ENCODE data around the gene CUTA.

Gene CUTA

GRCh38 chr6:33428966-33429749, 11.3 kb upstream of the CUTA start:
- Histone ChIP-seq H3K9me3 (ENCODE audit: control insufficient read depth, insufficient read depth, low read depth, low read length) (no peaks in the 10 kb centered on the region), H3K4me3 (ENCODE audit: low read depth, low read length) (peak overlapping the region; percentile 51; the same call in 1 of the 2 replicates), H3K4me1 (ENCODE audit: control insufficient read depth, insufficient read depth, low read length) (peaks cover 73% of the 10 kb centered on the region), H3K36me3 (ENCODE audit: control insufficient read depth, insufficient read depth, low read length) (peaks cover 9% of the 10 kb centered on the region), H3K27me3 (ENCODE audit: control insufficient read depth, insufficient read depth, low read length) (no peaks in the 10 kb centered on the region), H3K27ac (ENCODE audit: low read depth, low read length) (no peak overlapping the region), H3K9ac (ENCODE audit: low read length) (no peak overlapping the region)

GRCh38 chr6:33428224-33428965, 10.5 kb upstream of the CUTA start:
- H3K9ac ChIP-seq (ENCODE audit: low read length): peak overlapping the region; percentile 37
- no peaks in the 10 kb centered on the region for H3K9me3 ChIP-seq (ENCODE audit: control insufficient read depth, insufficient read depth, low read depth, low read length)
- H3K4me1 ChIP-seq (ENCODE audit: control insufficient read depth, insufficient read depth, low read length): peaks cover 67% of the 10 kb centered on the region
- no peaks in the 10 kb centered on the region for H3K27me3 ChIP-seq (ENCODE audit: control insufficient read depth, insufficient read depth, low read length)
- H3K27ac ChIP-seq (ENCODE audit: low read depth, low read length): no peak overlapping the region
- H3K36me3 ChIP-seq (ENCODE audit: control insufficient read depth, insufficient read depth, low read length): peaks cover 17% of the 10 kb centered on the region
- peak overlapping the region; percentile 51 for H3K4me3 ChIP-seq (ENCODE audit: low read depth, low read length)

GRCh38 chr6:33427585-33428223, 9.8 kb upstream of the CUTA start:
- Histone ChIP-seq H3K4me1 (ENCODE audit: control insufficient read depth, insufficient read depth, low read length) (peaks cover 60% of the 10 kb centered on the region), H3K27ac (ENCODE audit: low read depth, low read length) (no peak overlapping the region), H3K27me3 (ENCODE audit: control insufficient read depth, insufficient read depth, low read length) (no peaks in the 10 kb centered on the region), H3K9ac (ENCODE audit: low read length) (peak overlapping the region; percentile 49), H3K4me3 (ENCODE audit: low read depth, low read length) (peak overlapping the region; percentile 79), H3K36me3 (ENCODE audit: control insufficient read depth, insufficient read depth, low read length) (peaks cover 23% of the 10 kb centered on the region), H3K9me3 (ENCODE audit: control insufficient read depth, insufficient read depth, low read depth, low read length) (no peaks in the 10 kb centered on the region)

- Histone ChIP-seq H3K9me3 (ENCODE audit: control insufficient read depth, insufficient read depth, low read depth, low read length) (no peaks in the 10 kb centered on the region), H3K4me3 (ENCODE audit: low read depth, low read length) (peak overlapping the region; percentile 79), H3K27me3 (ENCODE audit: control insufficient read depth, insufficient read depth, low read length) (no peaks in the 10 kb centered on the region), H3K27ac (ENCODE audit: low read depth, low read length) (no peak overlapping the region), H3K9ac (ENCODE audit: low read length) (no peak overlapping the region), H3K36me3 (ENCODE audit: control insufficient read depth, insufficient read depth, low read length) (peaks cover 23% of the 10 kb centered on the region; the same call in 1 of the 2 replicates), H3K4me1 (ENCODE audit: control insufficient read depth, insufficient read depth, low read length) (peaks cover 51% of the 10 kb centered on the region)
Measured at GRCh38 chr6:33426590-33427511, 8.9 kb upstream of the CUTA start.

GRCh38 chr6:33425668-33426577, 8.0 kb upstream of the CUTA start:
- H3K4me1 ChIP-seq (ENCODE audit: control insufficient read depth, insufficient read depth, low read length): peaks cover 48% of the 10 kb centered on the region
- H3K36me3 ChIP-seq (ENCODE audit: control insufficient read depth, insufficient read depth, low read length): peaks cover 23% of the 10 kb centered on the region; the same call in 1 of the 2 replicates
- H3K9ac ChIP-seq (ENCODE audit: low read length): peak overlapping the region; percentile 55
- H3K9me3 ChIP-seq (ENCODE audit: control insufficient read depth, insufficient read depth, low read depth, low read length): no peaks in the 10 kb centered on the region
- H3K4me3 ChIP-seq (ENCODE audit: low read depth, low read length): peak overlapping the region; percentile 68
- no peaks in the 10 kb centered on the region for H3K27me3 ChIP-seq (ENCODE audit: control insufficient read depth, insufficient read depth, low read length)
- peak overlapping the region; percentile 77; the same call in 1 of the 2 replicates for H3K27ac ChIP-seq (ENCODE audit: low read depth, low read length)

- Histone ChIP-seq H3K4me1 (ENCODE audit: control insufficient read depth, insufficient read depth, low read length) (peaks cover 40% of the 10 kb centered on the region), H3K27me3 (ENCODE audit: control insufficient read depth, insufficient read depth, low read length) (no peaks in the 10 kb centered on the region), H3K9ac (ENCODE audit: low read length) (peak overlapping the region; percentile 37), H3K27ac (ENCODE audit: low read depth, low read length) (peak overlapping the region; percentile 77), H3K9me3 (ENCODE audit: control insufficient read depth, insufficient read depth, low read depth, low read length) (no peaks in the 10 kb centered on the region), H3K4me3 (ENCODE audit: low read depth, low read length) (peak overlapping the region; percentile 68), H3K36me3 (ENCODE audit: control insufficient read depth, insufficient read depth, low read length) (peaks cover 23% of the 10 kb centered on the region; the same call in 1 of the 2 replicates)
Measured at GRCh38 chr6:33424855-33425667, 7.2 kb upstream of the CUTA start.

- Histone ChIP-seq H3K9me3 (ENCODE audit: control insufficient read depth, insufficient read depth, low read depth, low read length) (no peaks in the 10 kb centered on the region), H3K27me3 (ENCODE audit: control insufficient read depth, insufficient read depth, low read length) (no peaks in the 10 kb centered on the region), H3K4me3 (ENCODE audit: low read depth, low read length) (no peak overlapping the region), H3K4me1 (ENCODE audit: control insufficient read depth, insufficient read depth, low read length) (peaks cover 38% of the 10 kb centered on the region), H3K36me3 (ENCODE audit: control insufficient read depth, insufficient read depth, low read length) (peaks cover 23% of the 10 kb centered on the region; the same call in 1 of the 2 replicates), H3K9ac (ENCODE audit: low read length) (no peak overlapping the region), H3K27ac (ENCODE audit: low read depth, low read length) (no peak overlapping the region)
Measured at GRCh38 chr6:33423777-33424176, 5.9 kb upstream of the CUTA start.

- H3K9ac ChIP-seq (ENCODE audit: low read length): no peak overlapping the region
- no peaks in the 10 kb centered on the region for H3K27me3 ChIP-seq (ENCODE audit: control insufficient read depth, insufficient read depth, low read length)
- no peak overlapping the region for H3K27ac ChIP-seq (ENCODE audit: low read depth, low read length)
- peaks cover 38% of the 10 kb centered on the region for H3K4me1 ChIP-seq (ENCODE audit: control insufficient read depth, insufficient read depth, low read length)
- H3K9me3 ChIP-seq (ENCODE audit: control insufficient read depth, insufficient read depth, low read depth, low read length): no peaks in the 10 kb centered on the region
- H3K36me3 ChIP-seq (ENCODE audit: control insufficient read depth, insufficient read depth, low read length): peaks cover 28% of the 10 kb centered on the region
- H3K4me3 ChIP-seq (ENCODE audit: low read depth, low read length): peak overlapping the region; percentile 25; the same call in 1 of the 2 replicates
Measured at GRCh38 chr6:33421344-33421643, 3.4 kb upstream of the CUTA start.

GRCh38 chr6:33420491-33421343, 2.8 kb upstream of the CUTA start:
- H3K9me3 ChIP-seq (ENCODE audit: control insufficient read depth, insufficient read depth, low read depth, low read length): no peaks in the 10 kb centered on the region
- no peaks in the 10 kb centered on the region for H3K27me3 ChIP-seq (ENCODE audit: control insufficient read depth, insufficient read depth, low read length)
- H3K27ac ChIP-seq (ENCODE audit: low read depth, low read length): no peak overlapping the region
- peak overlapping the region; percentile 66 for H3K4me3 ChIP-seq (ENCODE audit: low read depth, low read length)
- peaks cover 34% of the 10 kb centered on the region for H3K36me3 ChIP-seq (ENCODE audit: control insufficient read depth, insufficient read depth, low read length)
- H3K4me1 ChIP-seq (ENCODE audit: control insufficient read depth, insufficient read depth, low read length): peaks cover 39% of the 10 kb centered on the region
- H3K9ac ChIP-seq (ENCODE audit: low read length): peak overlapping the region; percentile 23
